Neural progenitor cell (in vitro differentiated cells): Measurements from ENCODE around the gene R3HDM2.

Experiments
- EZH2 ChIP-seq: fragments of 200-600 bp; sonication (generic); IDR thresholded peaks from 2 replicates; pipeline ENCODE4 v1.6.1; 2017; ENCODE audit warnings: antibody characterized with exemption, mild to moderate bottlenecking, moderate library complexity
- EZH2phosphoT487 ChIP-seq: fragments of 200-600 bp; sonication (generic); IDR thresholded peaks from 2 replicates; pipeline ENCODE4 v1.6.1; 2017; ENCODE audit warnings: antibody characterized with exemption
- TF ChIP-seq, protein P1 (sequence below): fragments of 200-600 bp; sonication (generic); IDR thresholded peaks from 2 replicates; pipeline ENCODE4 v1.5.1; 2017; ENCODE audit warnings: antibody characterized with exemption, mild to moderate bottlenecking

DNA sequence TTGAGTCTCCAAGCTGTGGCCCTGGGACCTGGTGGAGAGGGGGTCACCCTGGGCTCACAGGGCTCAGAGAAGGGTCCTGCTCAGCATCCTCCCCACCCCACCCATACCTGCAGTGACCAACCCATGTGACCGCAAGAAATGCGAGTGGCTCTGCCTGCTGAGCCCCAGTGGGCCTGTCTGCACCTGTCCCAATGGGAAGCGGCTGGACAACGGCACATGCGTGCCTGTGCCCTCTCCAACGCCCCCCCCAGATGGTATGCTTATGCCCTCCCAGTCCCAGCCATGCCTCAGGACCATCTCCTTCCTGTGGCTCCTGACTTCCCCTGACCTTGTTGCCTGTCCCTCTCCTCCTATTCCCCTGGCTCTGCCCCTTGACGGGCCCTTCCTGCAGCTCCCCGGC lies 220.9 kb downstream of the R3HDM2 start:
- TF ChIP-seq, protein P1, sequence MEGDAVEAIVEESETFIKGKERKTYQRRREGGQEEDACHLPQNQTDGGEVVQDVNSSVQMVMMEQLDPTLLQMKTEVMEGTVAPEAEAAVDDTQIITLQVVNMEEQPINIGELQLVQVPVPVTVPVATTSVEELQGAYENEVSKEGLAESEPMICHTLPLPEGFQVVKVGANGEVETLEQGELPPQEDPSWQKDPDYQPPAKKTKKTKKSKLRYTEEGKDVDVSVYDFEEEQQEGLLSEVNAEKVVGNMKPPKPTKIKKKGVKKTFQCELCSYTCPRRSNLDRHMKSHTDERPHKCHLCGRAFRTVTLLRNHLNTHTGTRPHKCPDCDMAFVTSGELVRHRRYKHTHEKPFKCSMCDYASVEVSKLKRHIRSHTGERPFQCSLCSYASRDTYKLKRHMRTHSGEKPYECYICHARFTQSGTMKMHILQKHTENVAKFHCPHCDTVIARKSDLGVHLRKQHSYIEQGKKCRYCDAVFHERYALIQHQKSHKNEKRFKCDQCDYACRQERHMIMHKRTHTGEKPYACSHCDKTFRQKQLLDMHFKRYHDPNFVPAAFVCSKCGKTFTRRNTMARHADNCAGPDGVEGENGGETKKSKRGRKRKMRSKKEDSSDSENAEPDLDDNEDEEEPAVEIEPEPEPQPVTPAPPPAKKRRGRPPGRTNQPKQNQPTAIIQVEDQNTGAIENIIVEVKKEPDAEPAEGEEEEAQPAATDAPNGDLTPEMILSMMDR = no peak
- TF ChIP-seq EZH2phosphoT487 = no peak
- TF ChIP-seq EZH2 = no peak
